ENCODE measurements around the gene DBI. TPM values are rescaled to one million over a fixed set of nuclear protein-coding genes. Genes with fewer than 3 reads are reported as not detected.

DBI gene
- polyA plus RNA-seq, 1 donor from 2014 or later: 110 TPM

DNA sequence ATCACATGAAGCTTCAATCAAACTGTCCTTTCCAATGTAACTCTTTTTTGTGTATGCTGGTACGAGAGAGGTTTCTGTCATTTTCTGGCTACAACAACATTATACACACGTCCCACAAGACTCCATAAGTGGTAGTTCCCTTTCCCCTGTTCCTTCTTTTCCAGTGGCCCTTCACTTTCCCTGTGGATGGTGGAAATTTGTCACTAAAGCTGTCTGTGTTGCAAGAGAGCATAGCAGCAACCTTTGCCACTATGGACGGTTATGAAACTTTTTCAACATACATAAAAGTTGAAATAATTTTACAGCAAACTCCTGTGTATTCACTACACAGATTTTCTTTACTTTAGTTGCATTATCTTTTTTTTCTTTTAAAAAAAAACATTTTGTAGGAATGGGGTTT is 18.7 kb downstream of the DBI start:
- H3K79me2 ChIP-seq (replicated peaks; ENCODE audit: insufficient read depth, low read length): no peaks in the 10 kb centered on the region
- no peak for TF ChIP-seq TAF1 (IDR thresholded peaks at IDR 0.05; ENCODE audit: low read depth)
- TF ChIP-seq, protein P1, sequence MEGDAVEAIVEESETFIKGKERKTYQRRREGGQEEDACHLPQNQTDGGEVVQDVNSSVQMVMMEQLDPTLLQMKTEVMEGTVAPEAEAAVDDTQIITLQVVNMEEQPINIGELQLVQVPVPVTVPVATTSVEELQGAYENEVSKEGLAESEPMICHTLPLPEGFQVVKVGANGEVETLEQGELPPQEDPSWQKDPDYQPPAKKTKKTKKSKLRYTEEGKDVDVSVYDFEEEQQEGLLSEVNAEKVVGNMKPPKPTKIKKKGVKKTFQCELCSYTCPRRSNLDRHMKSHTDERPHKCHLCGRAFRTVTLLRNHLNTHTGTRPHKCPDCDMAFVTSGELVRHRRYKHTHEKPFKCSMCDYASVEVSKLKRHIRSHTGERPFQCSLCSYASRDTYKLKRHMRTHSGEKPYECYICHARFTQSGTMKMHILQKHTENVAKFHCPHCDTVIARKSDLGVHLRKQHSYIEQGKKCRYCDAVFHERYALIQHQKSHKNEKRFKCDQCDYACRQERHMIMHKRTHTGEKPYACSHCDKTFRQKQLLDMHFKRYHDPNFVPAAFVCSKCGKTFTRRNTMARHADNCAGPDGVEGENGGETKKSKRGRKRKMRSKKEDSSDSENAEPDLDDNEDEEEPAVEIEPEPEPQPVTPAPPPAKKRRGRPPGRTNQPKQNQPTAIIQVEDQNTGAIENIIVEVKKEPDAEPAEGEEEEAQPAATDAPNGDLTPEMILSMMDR (IDR thresholded peaks at IDR 0.05; ENCODE audit: poor library complexity, severe bottlenecking): no peak
- no peak for TF ChIP-seq MXI1 (conservative IDR thresholded peaks at IDR 0.05; ENCODE audit: poor library complexity, severe bottlenecking)
- TF ChIP-seq, protein P2, sequence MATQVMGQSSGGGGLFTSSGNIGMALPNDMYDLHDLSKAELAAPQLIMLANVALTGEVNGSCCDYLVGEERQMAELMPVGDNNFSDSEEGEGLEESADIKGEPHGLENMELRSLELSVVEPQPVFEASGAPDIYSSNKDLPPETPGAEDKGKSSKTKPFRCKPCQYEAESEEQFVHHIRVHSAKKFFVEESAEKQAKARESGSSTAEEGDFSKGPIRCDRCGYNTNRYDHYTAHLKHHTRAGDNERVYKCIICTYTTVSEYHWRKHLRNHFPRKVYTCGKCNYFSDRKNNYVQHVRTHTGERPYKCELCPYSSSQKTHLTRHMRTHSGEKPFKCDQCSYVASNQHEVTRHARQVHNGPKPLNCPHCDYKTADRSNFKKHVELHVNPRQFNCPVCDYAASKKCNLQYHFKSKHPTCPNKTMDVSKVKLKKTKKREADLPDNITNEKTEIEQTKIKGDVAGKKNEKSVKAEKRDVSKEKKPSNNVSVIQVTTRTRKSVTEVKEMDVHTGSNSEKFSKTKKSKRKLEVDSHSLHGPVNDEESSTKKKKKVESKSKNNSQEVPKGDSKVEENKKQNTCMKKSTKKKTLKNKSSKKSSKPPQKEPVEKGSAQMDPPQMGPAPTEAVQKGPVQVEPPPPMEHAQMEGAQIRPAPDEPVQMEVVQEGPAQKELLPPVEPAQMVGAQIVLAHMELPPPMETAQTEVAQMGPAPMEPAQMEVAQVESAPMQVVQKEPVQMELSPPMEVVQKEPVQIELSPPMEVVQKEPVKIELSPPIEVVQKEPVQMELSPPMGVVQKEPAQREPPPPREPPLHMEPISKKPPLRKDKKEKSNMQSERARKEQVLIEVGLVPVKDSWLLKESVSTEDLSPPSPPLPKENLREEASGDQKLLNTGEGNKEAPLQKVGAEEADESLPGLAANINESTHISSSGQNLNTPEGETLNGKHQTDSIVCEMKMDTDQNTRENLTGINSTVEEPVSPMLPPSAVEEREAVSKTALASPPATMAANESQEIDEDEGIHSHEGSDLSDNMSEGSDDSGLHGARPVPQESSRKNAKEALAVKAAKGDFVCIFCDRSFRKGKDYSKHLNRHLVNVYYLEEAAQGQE (IDR thresholded peaks at IDR 0.05; ENCODE audit: borderline replicate concordance): no peak
- TF ChIP-seq SMC3 (conservative IDR thresholded peaks at IDR 0.05; ENCODE audit: poor library complexity): no peak
- TF ChIP-seq POLR2AphosphoS5 (IDR thresholded peaks at IDR 0.05): no peak
- no peak for TF ChIP-seq EZH2 (IDR thresholded peaks at IDR 0.05; ENCODE audit: borderline replicate concordance, insufficient read depth, low read length, poor library complexity, severe bottlenecking)
- TF ChIP-seq RAD21 (conservative IDR thresholded peaks at IDR 0.05): no peak
- no peak for TF ChIP-seq EP300 (conservative IDR thresholded peaks at IDR 0.05; ENCODE audit: poor library complexity, severe bottlenecking)
- no peaks in the 10 kb centered on the region for H3F3A ChIP-seq (ENCODE audit: insufficient read depth, low read length, poor library complexity, severe bottlenecking)
- no peak overlapping the region for H2AFZ ChIP-seq (ENCODE audit: low read depth, low read length)
- no peaks in the 10 kb centered on the region for H3K9me3 ChIP-seq (ENCODE audit: low read length)
- no peak overlapping the region for H3K4me3 ChIP-seq (ENCODE audit: low read length)
- H4K20me1 ChIP-seq (ENCODE audit: insufficient read depth): no peaks in the 10 kb centered on the region
- no peak overlapping the region for H3K9ac ChIP-seq (ENCODE audit: low read length)
- H3K27me3 ChIP-seq (ENCODE audit: insufficient read depth, low read depth, low read length): no peaks in the 10 kb centered on the region
- no peaks in the 10 kb centered on the region for H3K9me2 ChIP-seq (ENCODE audit: insufficient read depth, low read length)
- no peaks in the 10 kb centered on the region for H3K36me3 ChIP-seq (ENCODE audit: insufficient read depth, low read length)
- no peak overlapping the region for H3K27ac ChIP-seq (ENCODE audit: low read length)
- no peak overlapping the region for H3K4me2 ChIP-seq (ENCODE audit: low read length)

DNA sequence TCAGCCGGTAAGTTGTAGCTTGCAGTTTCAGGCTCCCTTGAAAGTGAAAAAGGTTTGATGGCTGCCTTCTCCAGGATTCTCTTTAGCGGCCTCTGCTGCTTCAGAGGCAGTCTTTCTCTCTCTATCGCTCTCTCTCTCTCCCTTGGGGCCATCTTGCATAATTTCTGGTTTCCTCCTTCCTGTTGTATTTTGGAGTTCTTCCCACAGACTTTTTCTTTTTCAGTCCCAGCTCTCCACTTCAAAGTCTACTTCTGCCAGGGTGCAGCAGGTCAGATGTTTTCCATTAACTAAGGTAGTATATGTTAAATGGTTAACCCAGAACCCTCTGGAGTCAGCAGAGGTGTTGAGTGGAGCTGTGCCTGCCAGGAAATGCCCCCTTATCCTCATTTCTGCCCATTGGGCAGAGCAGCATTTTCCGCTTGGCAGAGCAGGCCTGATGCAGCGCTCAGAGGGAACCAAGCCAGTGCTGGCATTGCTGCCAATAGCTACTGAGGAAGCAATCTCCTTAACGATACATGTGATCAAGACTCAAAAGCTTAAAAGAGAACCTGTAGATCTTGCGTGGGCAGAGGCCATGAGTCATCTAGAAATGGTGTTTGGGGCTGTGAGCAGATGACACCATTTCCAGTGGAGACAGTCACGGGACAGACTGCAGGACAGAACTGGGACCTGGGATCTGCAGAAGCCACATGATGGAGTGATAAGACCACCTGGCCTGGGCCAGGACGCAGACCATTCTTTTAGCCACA is 20.8 kb downstream of the DBI start:
- Histone ChIP-seq H3K79me2 (replicated peaks; ENCODE audit: insufficient read depth, low read length) (no peaks in the 10 kb centered on the region), H3K9ac (ENCODE audit: low read length) (no peak overlapping the region), H3K36me3 (ENCODE audit: insufficient read depth, low read length) (no peaks in the 10 kb centered on the region), H2AFZ (ENCODE audit: low read depth, low read length) (no peak overlapping the region), H4K20me1 (ENCODE audit: insufficient read depth) (no peaks in the 10 kb centered on the region), H3K4me2 (ENCODE audit: low read length) (no peak overlapping the region), H3K27ac (ENCODE audit: low read length) (no peak overlapping the region), H3K9me3 (ENCODE audit: low read length) (no peaks in the 10 kb centered on the region), H3K9me2 (ENCODE audit: insufficient read depth, low read length) (no peaks in the 10 kb centered on the region), H3F3A (ENCODE audit: insufficient read depth, low read length, poor library complexity, severe bottlenecking) (no peaks in the 10 kb centered on the region), H3K27me3 (ENCODE audit: insufficient read depth, low read depth, low read length) (no peaks in the 10 kb centered on the region), H3K4me3 (ENCODE audit: low read length) (no peak overlapping the region)
- TF ChIP-seq, protein P1 (IDR thresholded peaks at IDR 0.05; ENCODE audit: poor library complexity, severe bottlenecking): no peak
